Neural cell (in vitro differentiated cells): ENCODE data around the gene SLC35G6.

Experiments
- EP300 ChIP-seq: fragments of 450-650 bp; conservative IDR thresholded peaks from 2 replicates; pipeline ENCODE4 v1.6.1; 2014; ENCODE audit warnings: antibody characterized with exemption, mild to moderate bottlenecking, moderate library complexity; ENCODE audit not compliant: poor library complexity, severe bottlenecking
- EZH2 ChIP-seq: fragments of 200-600, 300-800 bp; shearing (Covaris generic), sonication (generic); IDR thresholded peaks from 2 replicates; pipeline ENCODE4 v1.6.1; 2014; ENCODE audit warnings: antibody characterized with exemption, low read length, borderline replicate concordance, mild to moderate bottlenecking; ENCODE audit not compliant: insufficient read depth, poor library complexity, severe bottlenecking
- MXI1 ChIP-seq: fragments of 450-650 bp; conservative IDR thresholded peaks from 2 replicates; pipeline ENCODE4 v1.6.1; 2014; ENCODE audit warnings: antibody characterized with exemption, mild to moderate bottlenecking; ENCODE audit not compliant: poor library complexity, severe bottlenecking
- TF ChIP-seq, protein P1 (sequence below): fragments of 450-650 bp; IDR thresholded peaks from 2 replicates; pipeline ENCODE4 v1.5.1; 2014; ENCODE audit warnings: antibody characterized with exemption, mild to moderate bottlenecking, moderate library complexity; ENCODE audit not compliant: poor library complexity, severe bottlenecking
- TF ChIP-seq, protein P2 (sequence below): IDR thresholded peaks from 2 replicates; pipeline ENCODE4 v1.6.1; 2012; ENCODE audit warnings: borderline replicate concordance

DNA sequence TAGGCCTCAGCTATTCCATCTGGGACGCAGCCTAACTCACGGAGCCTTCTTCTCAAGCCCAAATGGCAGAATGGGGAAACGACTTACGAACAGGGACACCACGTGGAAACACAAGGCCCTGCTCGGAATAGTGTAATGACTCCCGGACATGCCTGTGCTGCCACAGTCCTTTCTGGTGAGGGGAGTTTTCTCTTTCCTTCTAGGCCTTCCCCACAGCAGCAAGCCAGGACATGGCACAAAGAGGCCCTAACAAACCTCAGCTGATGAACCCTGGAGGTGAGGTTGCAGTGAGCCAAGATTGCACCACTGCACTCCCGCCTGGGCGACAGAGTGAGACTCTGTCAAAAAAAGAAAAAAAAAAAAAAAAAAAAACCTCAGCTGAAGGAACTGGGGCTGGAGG, 17.2 kb upstream of the SLC35G6 start:
- TF ChIP-seq MXI1 = no peak
- TF ChIP-seq, protein P1, sequence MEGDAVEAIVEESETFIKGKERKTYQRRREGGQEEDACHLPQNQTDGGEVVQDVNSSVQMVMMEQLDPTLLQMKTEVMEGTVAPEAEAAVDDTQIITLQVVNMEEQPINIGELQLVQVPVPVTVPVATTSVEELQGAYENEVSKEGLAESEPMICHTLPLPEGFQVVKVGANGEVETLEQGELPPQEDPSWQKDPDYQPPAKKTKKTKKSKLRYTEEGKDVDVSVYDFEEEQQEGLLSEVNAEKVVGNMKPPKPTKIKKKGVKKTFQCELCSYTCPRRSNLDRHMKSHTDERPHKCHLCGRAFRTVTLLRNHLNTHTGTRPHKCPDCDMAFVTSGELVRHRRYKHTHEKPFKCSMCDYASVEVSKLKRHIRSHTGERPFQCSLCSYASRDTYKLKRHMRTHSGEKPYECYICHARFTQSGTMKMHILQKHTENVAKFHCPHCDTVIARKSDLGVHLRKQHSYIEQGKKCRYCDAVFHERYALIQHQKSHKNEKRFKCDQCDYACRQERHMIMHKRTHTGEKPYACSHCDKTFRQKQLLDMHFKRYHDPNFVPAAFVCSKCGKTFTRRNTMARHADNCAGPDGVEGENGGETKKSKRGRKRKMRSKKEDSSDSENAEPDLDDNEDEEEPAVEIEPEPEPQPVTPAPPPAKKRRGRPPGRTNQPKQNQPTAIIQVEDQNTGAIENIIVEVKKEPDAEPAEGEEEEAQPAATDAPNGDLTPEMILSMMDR = no peak
- no peak for TF ChIP-seq EZH2
- TF ChIP-seq, protein P2, sequence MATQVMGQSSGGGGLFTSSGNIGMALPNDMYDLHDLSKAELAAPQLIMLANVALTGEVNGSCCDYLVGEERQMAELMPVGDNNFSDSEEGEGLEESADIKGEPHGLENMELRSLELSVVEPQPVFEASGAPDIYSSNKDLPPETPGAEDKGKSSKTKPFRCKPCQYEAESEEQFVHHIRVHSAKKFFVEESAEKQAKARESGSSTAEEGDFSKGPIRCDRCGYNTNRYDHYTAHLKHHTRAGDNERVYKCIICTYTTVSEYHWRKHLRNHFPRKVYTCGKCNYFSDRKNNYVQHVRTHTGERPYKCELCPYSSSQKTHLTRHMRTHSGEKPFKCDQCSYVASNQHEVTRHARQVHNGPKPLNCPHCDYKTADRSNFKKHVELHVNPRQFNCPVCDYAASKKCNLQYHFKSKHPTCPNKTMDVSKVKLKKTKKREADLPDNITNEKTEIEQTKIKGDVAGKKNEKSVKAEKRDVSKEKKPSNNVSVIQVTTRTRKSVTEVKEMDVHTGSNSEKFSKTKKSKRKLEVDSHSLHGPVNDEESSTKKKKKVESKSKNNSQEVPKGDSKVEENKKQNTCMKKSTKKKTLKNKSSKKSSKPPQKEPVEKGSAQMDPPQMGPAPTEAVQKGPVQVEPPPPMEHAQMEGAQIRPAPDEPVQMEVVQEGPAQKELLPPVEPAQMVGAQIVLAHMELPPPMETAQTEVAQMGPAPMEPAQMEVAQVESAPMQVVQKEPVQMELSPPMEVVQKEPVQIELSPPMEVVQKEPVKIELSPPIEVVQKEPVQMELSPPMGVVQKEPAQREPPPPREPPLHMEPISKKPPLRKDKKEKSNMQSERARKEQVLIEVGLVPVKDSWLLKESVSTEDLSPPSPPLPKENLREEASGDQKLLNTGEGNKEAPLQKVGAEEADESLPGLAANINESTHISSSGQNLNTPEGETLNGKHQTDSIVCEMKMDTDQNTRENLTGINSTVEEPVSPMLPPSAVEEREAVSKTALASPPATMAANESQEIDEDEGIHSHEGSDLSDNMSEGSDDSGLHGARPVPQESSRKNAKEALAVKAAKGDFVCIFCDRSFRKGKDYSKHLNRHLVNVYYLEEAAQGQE = no peak
- TF ChIP-seq EP300 = no peak
